Transverse colon (tissue), 4 donors: ENCODE results near the gene GABRP. TPM values are rescaled to one million over a fixed set of nuclear protein-coding genes. Genes with fewer than 3 reads are reported as not detected.

Experiments
- DNase-seq: peaks from one replicate; pipeline ENCODE4 v3.0.0-alpha.2; 2019
- H3K27ac ChIP-seq, 4 donors: fragments of 200-600 bp; sonication (generic); 2 replicates each; pipeline ENCODE4 v1.5.1; 2016 to 2018; ENCODE audit warnings: inconsistent platforms in 4 of 4
- H3K27me3 ChIP-seq: fragments of 200-600 bp; sonication (generic); 2 replicates; pipeline ENCODE4 v1.5.1; 2017; ENCODE audit warnings: inconsistent platforms
- H3K36me3 ChIP-seq, 4 donors: fragments of 200-600 bp; sonication (generic); 2 replicates each; pipeline ENCODE4 v1.5.1; 2017 to 2019; ENCODE audit warnings: inconsistent platforms in 4 of 4
- H3K4me1 ChIP-seq, 4 donors: fragments of 200-600 bp; sonication (generic); 2 replicates each; pipeline ENCODE4 v1.5.1; 2017 to 2020; ENCODE audit warnings: inconsistent platforms in 4 of 4
- H3K4me3 ChIP-seq, 4 donors: fragments of 200-600 bp; sonication (generic); 1 replicate in 1 of 4; 2 replicates in 3 of 4; pipeline versions ENCODE4 v1.5.1 to v1.6.1; 2017 to 2019; ENCODE audit warnings: inconsistent platforms in 4 of 4
- H3K9me3 ChIP-seq, 2 donors: fragments of 200-600 bp; sonication (generic); 2 replicates each; pipeline ENCODE4 v1.5.1; 2017 to 2019; ENCODE audit warnings: inconsistent platforms in 2 of 2
- EP300 ChIP-seq: sonication (generic); formaldehyde crosslinking; IDR thresholded peaks from one replicate; pipeline ENCODE4 v1.6.1; 2017; ENCODE audit warnings: antibody characterized with exemption, low read depth
- POLR2A ChIP-seq: fragments of 450-650 bp; IDR thresholded peaks from one replicate; pipeline ENCODE4 v1.6.1; 2016; ENCODE audit warnings: antibody characterized with exemption, mild to moderate bottlenecking, moderate library complexity
- POLR2AphosphoS5 ChIP-seq, 3 donors: sonication (generic); formaldehyde crosslinking; IDR thresholded peaks; one replicate each; pipeline ENCODE4 v1.6.1; 2016; ENCODE audit warnings: antibody characterized with exemption in 3 of 3
- WGBS, 2 donors: methylation state at CpG; one replicate each; pipeline ENCODE4 v1.1.5; 2018; ENCODE audit warnings: low coverage in 1 of 2; 5-methylcytosine and 5-hydroxymethylcytosine counted together
- in situ Hi-C, 4 donors: fragments of 200-750 bp; cut with MboI; loops; one replicate each; pipeline versions ENCODE4 v1.15.0 to v1.15.1; 2017; ENCODE audit warnings: low sequenced_read_pairs in 3 of 4, low pct_ligation_motif_present in 1 of 4, low pct_unique_long_range_greater_than_20kb in 1 of 4
- intact Hi-C: fragments of 100-400 bp; cut with DNase I; formaldehyde crosslinking; loops from one replicate; pipeline ENCODE4 v1.15.1; 2023; ENCODE audit warnings: low total_unique reads
- total RNA-seq, 4 donors: library from RNA; depleted of rRNA; stranded (reverse); fragments of >200 nt; gene quantifications; one replicate each; pipeline ENCODE4 v1.1.0, GENCODE V29; 2016
- TF ChIP-seq, protein P1 (sequence below), 5 experiments: fragments of 200-600 bp in 3 of 5; fragments of 450-650 bp in 2 of 5; sonication (generic) in 3 of 5; IDR thresholded peaks; 1 replicate in 2 of 5; 2 replicates in 3 of 5; pipeline ENCODE4 v1.5.1; 2016 to 2017; ENCODE audit warnings: antibody characterized with exemption in 5 of 5, inconsistent platforms in 3 of 5, mild to moderate bottlenecking in 2 of 5, moderate library complexity in 1 of 5

The GABRP gene
- total RNA-seq, 4 donors from 2014 or later, result 0.32 TPM; not detected in 3

DNA sequence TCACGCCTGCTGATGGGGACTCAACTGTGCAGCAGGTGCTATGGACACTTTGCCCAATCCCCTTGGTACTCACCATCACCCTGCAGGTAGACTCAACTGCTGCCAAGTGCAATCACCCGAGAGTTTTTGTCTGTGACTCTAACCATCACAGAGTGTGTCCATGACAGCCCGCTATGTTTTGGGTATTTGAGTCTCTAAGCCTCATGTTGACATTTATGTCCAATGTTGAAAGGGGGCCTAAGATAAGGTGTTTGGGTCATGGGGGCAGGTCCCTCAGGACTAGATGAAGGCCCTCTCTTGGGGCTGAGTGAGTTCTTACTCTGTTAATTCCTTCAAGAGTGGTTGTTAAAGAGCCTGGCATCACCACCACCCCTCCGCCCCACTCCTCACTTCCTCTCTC, 44.1 kb upstream of the GABRP start:
- no peak for DNase-seq
- H3K27ac ChIP-seq, result no peak overlapping the region
- intact Hi-C loops, result no loop called here
- in situ Hi-C loops, result loop anchor here in 3 of 4 donors (25.0 kb wide), 1 partner anchor 598 kb away; no protein-coding TSS in a partner anchor
- H3K36me3 ChIP-seq, result no peaks in the 10 kb centered on the region
- H3K9me3 ChIP-seq, result no peaks in the 10 kb centered on the region
- TF ChIP-seq POLR2A (no peak), EP300 (no peak), POLR2AphosphoS5 (IDR thresholded peaks at IDR 0.05) (no peak)
- TF ChIP-seq, protein P1, sequence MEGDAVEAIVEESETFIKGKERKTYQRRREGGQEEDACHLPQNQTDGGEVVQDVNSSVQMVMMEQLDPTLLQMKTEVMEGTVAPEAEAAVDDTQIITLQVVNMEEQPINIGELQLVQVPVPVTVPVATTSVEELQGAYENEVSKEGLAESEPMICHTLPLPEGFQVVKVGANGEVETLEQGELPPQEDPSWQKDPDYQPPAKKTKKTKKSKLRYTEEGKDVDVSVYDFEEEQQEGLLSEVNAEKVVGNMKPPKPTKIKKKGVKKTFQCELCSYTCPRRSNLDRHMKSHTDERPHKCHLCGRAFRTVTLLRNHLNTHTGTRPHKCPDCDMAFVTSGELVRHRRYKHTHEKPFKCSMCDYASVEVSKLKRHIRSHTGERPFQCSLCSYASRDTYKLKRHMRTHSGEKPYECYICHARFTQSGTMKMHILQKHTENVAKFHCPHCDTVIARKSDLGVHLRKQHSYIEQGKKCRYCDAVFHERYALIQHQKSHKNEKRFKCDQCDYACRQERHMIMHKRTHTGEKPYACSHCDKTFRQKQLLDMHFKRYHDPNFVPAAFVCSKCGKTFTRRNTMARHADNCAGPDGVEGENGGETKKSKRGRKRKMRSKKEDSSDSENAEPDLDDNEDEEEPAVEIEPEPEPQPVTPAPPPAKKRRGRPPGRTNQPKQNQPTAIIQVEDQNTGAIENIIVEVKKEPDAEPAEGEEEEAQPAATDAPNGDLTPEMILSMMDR (IDR thresholded peaks at IDR 0.05), result no peak
- 80 to 87% methylated on average over 1 to 4 of the region's 4 CpGs for WGBS, 2 donors
- H3K4me1 ChIP-seq, result peaks cover 4 to 5% (median 4%) of the 10 kb centered on the region in 4 donors
- no peak overlapping the region for H3K4me3 ChIP-seq
- peaks cover 8% of the 10 kb centered on the region for H3K27me3 ChIP-seq

DNA sequence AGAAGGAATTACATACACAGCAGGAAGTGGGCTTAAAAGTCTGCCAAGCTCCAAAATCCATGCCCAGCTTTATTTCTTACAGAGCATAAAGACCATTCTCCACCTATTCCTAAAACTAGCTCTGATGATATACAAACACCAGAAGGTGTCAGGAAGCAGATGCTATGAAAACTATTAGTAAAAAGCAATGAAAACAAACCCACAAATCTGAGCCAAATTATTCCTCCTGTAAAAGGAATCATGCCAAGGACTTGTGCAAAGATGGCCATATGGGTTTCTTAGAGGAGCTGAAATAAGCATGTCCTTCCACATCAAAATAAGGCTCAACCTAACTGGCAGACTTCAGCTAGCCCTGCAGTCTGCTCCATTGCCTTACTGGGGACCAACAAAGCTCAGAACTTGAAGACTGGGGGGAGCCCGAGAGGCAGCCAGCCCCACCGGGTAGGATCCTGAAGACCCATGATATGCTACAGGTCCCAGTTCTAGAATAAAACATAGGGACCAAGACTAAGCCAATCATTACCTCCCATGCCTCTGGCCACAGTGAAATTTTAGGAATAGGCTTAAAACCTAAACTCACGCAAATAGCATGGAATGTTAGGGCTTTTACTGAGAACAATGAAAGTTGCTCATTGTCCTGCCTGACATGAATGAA, 42.8 kb upstream of the GABRP start:
- intact Hi-C loops (no loop called here), in situ Hi-C loops (loop anchor here in 3 of 4 donors (10.0 to 25.0 kb wide), 2 partner anchors 54 to 597 kb away; no protein-coding TSS in a partner anchor)
- H3K4me1 ChIP-seq, result peaks cover 4 to 17% (median 7%) of the 10 kb centered on the region in 4 donors
- H3K9me3 ChIP-seq, result no peaks in the 10 kb centered on the region
- peaks cover 15% of the 10 kb centered on the region for H3K27me3 ChIP-seq
- no peak overlapping the region for H3K27ac ChIP-seq
- no peak for DNase-seq
- TF ChIP-seq POLR2AphosphoS5 (IDR thresholded peaks at IDR 0.05) (no peak), POLR2A (no peak), EP300 (no peak)
- TF ChIP-seq, protein P1 (IDR thresholded peaks at IDR 0.05), result no peak
- WGBS, 2 donors, result 77 to 100% methylated on average over 2 to 3 of the region's 3 CpGs
- H3K4me3 ChIP-seq, result no peak overlapping the region
- no peaks in the 10 kb centered on the region for H3K36me3 ChIP-seq

DNA sequence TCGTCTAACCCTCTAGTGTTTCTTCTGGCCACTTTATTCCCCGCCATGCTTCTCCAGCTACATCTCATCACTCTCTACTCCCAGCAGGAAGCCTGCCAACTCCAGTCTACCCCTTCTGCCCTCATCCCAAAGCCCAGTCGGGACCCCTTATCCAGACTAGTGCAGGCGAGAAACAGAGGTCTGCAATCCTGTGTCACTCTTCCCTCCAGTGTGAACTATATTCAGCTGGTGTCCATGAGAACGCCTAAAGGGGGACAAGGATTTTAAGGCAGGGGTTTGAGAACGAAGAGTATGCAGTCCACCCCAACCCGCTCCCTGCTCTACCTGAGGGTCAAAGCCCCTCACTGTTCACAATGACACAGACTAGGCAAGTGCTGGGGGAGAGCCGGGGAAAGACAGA, 41.7 kb upstream of the GABRP start:
- DNase-seq, result no peak
- intact Hi-C loops, result no loop called here
- no peak for TF ChIP-seq POLR2AphosphoS5 (IDR thresholded peaks at IDR 0.05)
- TF ChIP-seq POLR2A, result no peak
- no peak for TF ChIP-seq EP300
- Histone ChIP-seq H3K4me3 (no peak overlapping the region), H3K4me1 (peaks cover 4 to 22% (median 10%) of the 10 kb centered on the region in 4 donors), H3K27me3 (peaks cover 15% of the 10 kb centered on the region), H3K36me3 (no peaks in the 10 kb centered on the region), H3K9me3 (no peaks in the 10 kb centered on the region), H3K27ac (no peak overlapping the region)
- in situ Hi-C loops, result loop anchor here in 3 of 4 donors (10.0 to 25.0 kb wide), 2 partner anchors 53 to 596 kb away; no protein-coding TSS in a partner anchor
- 68 to 76% methylated on average over 4 to 8 of the region's 8 CpGs for WGBS, 2 donors

DNA sequence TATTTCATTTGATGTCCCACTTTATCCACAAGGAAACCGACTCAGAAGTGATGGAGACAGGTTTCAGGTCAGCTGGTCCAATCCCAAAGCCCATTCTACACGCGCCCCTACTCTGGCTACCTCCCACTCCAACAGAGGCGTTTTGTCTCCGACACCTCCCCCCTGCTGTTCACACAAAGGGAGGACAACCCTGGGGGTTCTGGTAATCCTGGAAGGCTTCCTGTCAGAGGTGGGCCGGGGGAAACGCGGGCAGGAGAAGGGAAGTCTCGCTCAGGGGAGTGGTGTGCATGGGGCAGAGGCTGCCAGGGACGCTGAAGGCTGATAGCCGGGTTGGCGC, 39.7 kb upstream of the GABRP start:
- no peak overlapping the region for H3K4me3 ChIP-seq
- peaks cover 15% of the 10 kb centered on the region for H3K27me3 ChIP-seq
- no peak for DNase-seq
- no peaks in the 10 kb centered on the region for H3K9me3 ChIP-seq
- in situ Hi-C loops (loop anchor here in 3 of 4 donors (10.0 to 25.0 kb wide), 2 partner anchors 51 to 593 kb away; no protein-coding TSS in a partner anchor), intact Hi-C loops (no loop called here)
- H3K4me1 ChIP-seq, result peaks cover 4 to 22% (median 10%) of the 10 kb centered on the region in 4 donors
- no peak overlapping the region for H3K27ac ChIP-seq
- H3K36me3 ChIP-seq, result no peaks in the 10 kb centered on the region
- WGBS, 2 donors, result 26% methylated on average over 12 of the region's 12 CpGs; no CpG with 5 or more reads in 1 of the 2 donors
- TF ChIP-seq POLR2A (no peak), EP300 (no peak), POLR2AphosphoS5 (IDR thresholded peaks at IDR 0.05) (no peak)
- TF ChIP-seq, protein P1 (IDR thresholded peaks at IDR 0.05), result no peak
